ENCODE measurements around the gene ZNF317. TPM values are rescaled to one million over a fixed set of nuclear protein-coding genes. Genes with fewer than 3 reads are reported as not detected.

Gene ZNF317
- total RNA-seq = 10 to 100 TPM; 20.5 to 36.9 (median 27.8) TPM

- ATAC-seq (replicated peaks in 6 of 8) = peak; percentile 94 to 99 (median 98)
- H3K27ac ChIP-seq = peak within 1 kb of the TSS; percentile 85 to 90
- in situ Hi-C loops (cut with MboI; ENCODE audit: low pct_unique_long_range_greater_than_20kb in 2 of 9, low sequenced_read_pairs in 9 of 9, unreplicated experiment in 9 of 9) = loop anchor here in 2 of 9 experiments (25.0 kb wide), 2 partner anchors 297 to 672 kb away; partner anchors contain the start of genes FBXL12 (in 1 of the 2) and ZNF266 (in 1 of the 2)
These were observed at the start of gene ZNF317 for GRCh38 chr19:9140159-9140874. Gene ZNF317, plus strand, starts transcription at chr19:9140397. Its CDS starts 15,620 bp downstream, at chr19:9156017.

GRCh38 chr19:9107375-9107774 lies 32.8 kb upstream of the ZNF317 start, which contains the start of gene OR7G2:
Gene OR7G2, minus strand, starts transcription at chr19:9107475. Its CDS starts 4,232 bp downstream, at chr19:9103243.
- WGBS, 10 experiments = 0 to 50% (median 17%) methylated on average over 2 to 8 of the region's 8 CpGs
- Histone ChIP-seq H3K4me1 (replicated peaks in 1 of 2) (no peaks in the 10 kb centered on the region), H3K4me3 (no peak within 1 kb of the TSS), H3K27ac (no peak within 1 kb of the TSS)
- ATAC-seq (replicated peaks in 6 of 8) = no peak
- in situ Hi-C loops (cut with MboI; ENCODE audit: low pct_unique_long_range_greater_than_20kb in 2 of 9, low sequenced_read_pairs in 9 of 9, unreplicated experiment in 9 of 9) = no loop called here

More at GRCh38 chr19:9140159-9140874, at the start of gene ZNF317:
- WGBS, 10 experiments = 0 to 3% (median 0%) methylated on average over 1 to 20 of the region's 43 CpGs; no CpG with 5 or more reads in 1 of the 10 experiments
- peak within 1 kb of the TSS; percentile 78 to 96 (median 87) for H3K4me3 ChIP-seq
- H3K4me1 ChIP-seq (replicated peaks in 1 of 2) = peaks cover 0 to 4% of the 10 kb centered on the region in 2 donors

GRCh38 chr19:9109959-9110358 lies 30.2 kb upstream of the ZNF317 start:
- Histone ChIP-seq H3K27ac (no peak overlapping the region), H3K4me3 (no peak overlapping the region), H3K4me1 (replicated peaks in 1 of 2) (no peaks in the 10 kb centered on the region)
- in situ Hi-C loops (cut with MboI; ENCODE audit: low pct_unique_long_range_greater_than_20kb in 2 of 9, low sequenced_read_pairs in 9 of 9, unreplicated experiment in 9 of 9) = no loop called here
- WGBS, 10 experiments = 0 to 51% (median 14%) methylated on average over 1 to 2 of the region's 2 CpGs; no CpG with 5 or more reads in 1 of the 10 experiments
- ATAC-seq (replicated peaks in 6 of 8) = no peak

GRCh38 chr19:9115307-9115813 lies 24.8 kb upstream of the ZNF317 start, which contains the start of gene OR7G1:
Gene OR7G1, minus strand, starts transcription at chr19:9115763. Its CDS starts 0 bp downstream, at chr19:9115763.
- ATAC-seq (replicated peaks in 6 of 8) = no peak
- in situ Hi-C loops (cut with MboI; ENCODE audit: low pct_unique_long_range_greater_than_20kb in 2 of 9, low sequenced_read_pairs in 9 of 9, unreplicated experiment in 9 of 9) = no loop called here
- Histone ChIP-seq H3K27ac (no peak within 1 kb of the TSS), H3K4me1 (replicated peaks in 1 of 2) (no peaks in the 10 kb centered on the region), H3K4me3 (no peak within 1 kb of the TSS)
- WGBS, 10 experiments = 40 to 65% (median 59%) methylated on average over 1 to 2 of the region's 2 CpGs; no CpG with 5 or more reads in 6 of the 10 experiments

GRCh38 chr19:9116547-9116946 lies 23.6 kb upstream of the ZNF317 start:
- ATAC-seq (replicated peaks in 6 of 8) = no peak
- Histone ChIP-seq H3K27ac (no peak overlapping the region), H3K4me1 (replicated peaks in 1 of 2) (no peaks in the 10 kb centered on the region), H3K4me3 (no peak overlapping the region)
- WGBS, 10 experiments = 20 to 56% (median 38%) methylated on average over 2 to 5 of the region's 5 CpGs; no CpG with 5 or more reads in 2 of the 10 experiments
- in situ Hi-C loops (cut with MboI; ENCODE audit: low pct_unique_long_range_greater_than_20kb in 2 of 9, low sequenced_read_pairs in 9 of 9, unreplicated experiment in 9 of 9) = no loop called here

GRCh38 chr19:9126900-9127405 lies 13.2 kb upstream of the ZNF317 start, which contains the start of gene OR7G3:
Gene OR7G3, minus strand, starts transcription at chr19:9126950. Its CDS starts 0 bp downstream, at chr19:9126950.
- 4 to 42% methylated on average over 1 of the region's 1 CpG; no CpG with 5 or more reads in 8 of the 10 experiments for WGBS, 10 experiments
- Histone ChIP-seq H3K27ac (no peak within 1 kb of the TSS), H3K4me3 (no peak within 1 kb of the TSS), H3K4me1 (replicated peaks in 1 of 2) (no peaks in the 10 kb centered on the region)
- no peak for ATAC-seq (replicated peaks in 6 of 8)
- in situ Hi-C loops (cut with MboI; ENCODE audit: low pct_unique_long_range_greater_than_20kb in 2 of 9, low sequenced_read_pairs in 9 of 9, unreplicated experiment in 9 of 9) = loop anchor here in 2 of 9 experiments (25.0 kb wide), 2 partner anchors 310 to 685 kb away; partner anchors contain the start of genes FBXL12 (in 1 of the 2) and ZNF266 (in 1 of the 2)

GRCh38 chr19:9128171-9128570 lies 12.0 kb upstream of the ZNF317 start:
- WGBS, 10 experiments = 0 to 100% (median 71%) methylated on average over 1 to 3 of the region's 3 CpGs; no CpG with 5 or more reads in 1 of the 10 experiments
- in situ Hi-C loops (cut with MboI; ENCODE audit: low pct_unique_long_range_greater_than_20kb in 2 of 9, low sequenced_read_pairs in 9 of 9, unreplicated experiment in 9 of 9) = loop anchor here in 2 of 9 experiments (25.0 kb wide), 2 partner anchors 309 to 684 kb away; partner anchors contain the start of genes FBXL12 (in 1 of the 2) and ZNF266 (in 1 of the 2)
- H3K27ac ChIP-seq = no peak overlapping the region
- H3K4me1 ChIP-seq (replicated peaks in 1 of 2) = no peaks in the 10 kb centered on the region
- peak in 1 of 8 experiments; percentile 73 for ATAC-seq (replicated peaks in 6 of 8)
- H3K4me3 ChIP-seq = no peak overlapping the region

GRCh38 chr19:9130965-9131364 lies 9.2 kb upstream of the ZNF317 start:
- Histone ChIP-seq H3K27ac (no peak overlapping the region), H3K4me1 (replicated peaks in 1 of 2) (no peaks in the 10 kb centered on the region), H3K4me3 (no peak overlapping the region)
- no peak for ATAC-seq (replicated peaks in 6 of 8)
- 0 to 83% (median 37%) methylated on average over 1 of the region's 1 CpG; no CpG with 5 or more reads in 6 of the 10 experiments for WGBS, 10 experiments
- in situ Hi-C loops (cut with MboI; ENCODE audit: low pct_unique_long_range_greater_than_20kb in 2 of 9, low sequenced_read_pairs in 9 of 9, unreplicated experiment in 9 of 9) = loop anchor here in 2 of 9 experiments (25.0 kb wide), 2 partner anchors 306 to 681 kb away; partner anchors contain the start of genes FBXL12 (in 1 of the 2) and ZNF266 (in 1 of the 2)

GRCh38 chr19:9132422-9132821 lies 7.8 kb upstream of the ZNF317 start:
- 42 to 69% (median 57%) methylated on average over 2 to 3 of the region's 5 CpGs; no CpG with 5 or more reads in 6 of the 10 experiments for WGBS, 10 experiments
- ATAC-seq (replicated peaks in 6 of 8) = no peak
- Histone ChIP-seq H3K4me3 (no peak overlapping the region), H3K27ac (no peak overlapping the region), H3K4me1 (replicated peaks in 1 of 2) (no peaks in the 10 kb centered on the region)
- in situ Hi-C loops (cut with MboI; ENCODE audit: low pct_unique_long_range_greater_than_20kb in 2 of 9, low sequenced_read_pairs in 9 of 9, unreplicated experiment in 9 of 9) = loop anchor here in 2 of 9 experiments (25.0 kb wide), 2 partner anchors 305 to 680 kb away; partner anchors contain the start of genes FBXL12 (in 1 of the 2) and ZNF266 (in 1 of the 2)

- Histone ChIP-seq H3K4me3 (peak overlapping the region; percentile 78 to 96 (median 87)), H3K27ac (peak overlapping the region; percentile 85 to 90), H3K4me1 (replicated peaks in 1 of 2) (peaks cover 0 to 4% of the 10 kb centered on the region in 2 donors)
- 8 to 83% (median 41%) methylated on average over 2 to 8 of the region's 8 CpGs for WGBS, 10 experiments
- peak; percentile 4 to 34 (median 12) for ATAC-seq (replicated peaks in 6 of 8)
- in situ Hi-C loops (cut with MboI; ENCODE audit: low pct_unique_long_range_greater_than_20kb in 2 of 9, low sequenced_read_pairs in 9 of 9, unreplicated experiment in 9 of 9) = loop anchor here in 2 of 9 experiments (25.0 kb wide), 2 partner anchors 298 to 673 kb away; partner anchors contain the start of genes FBXL12 (in 1 of the 2) and ZNF266 (in 1 of the 2)
These were observed 513 bp upstream of the ZNF317 start for GRCh38 chr19:9139609-9140158.

- H3K27ac ChIP-seq = no peak overlapping the region
- ATAC-seq (replicated peaks in 6 of 8) = no peak
- no peak overlapping the region for H3K4me3 ChIP-seq
- WGBS, 10 experiments = 17 to 100% (median 97%) methylated on average over 1 to 5 of the region's 5 CpGs; no CpG with 5 or more reads in 2 of the 10 experiments
- in situ Hi-C loops (cut with MboI; ENCODE audit: low pct_unique_long_range_greater_than_20kb in 2 of 9, low sequenced_read_pairs in 9 of 9, unreplicated experiment in 9 of 9) = loop anchor here in 2 of 9 experiments (25.0 kb wide), 2 partner anchors 292 to 667 kb away; partner anchors contain the start of genes FBXL12 (in 1 of the 2) and ZNF266 (in 1 of the 2)
- peaks cover 0 to 4% of the 10 kb centered on the region in 2 donors for H3K4me1 ChIP-seq (replicated peaks in 1 of 2)
These were observed 4.7 kb downstream of the ZNF317 start for GRCh38 chr19:9144920-9145319.

- Histone ChIP-seq H3K4me3 (no peak overlapping the region), H3K27ac (no peak overlapping the region), H3K4me1 (replicated peaks in 1 of 2) (no peaks in the 10 kb centered on the region)
- no peak for ATAC-seq (replicated peaks in 6 of 8)
- 80 to 100% methylated on average over 1 of the region's 1 CpG; no CpG with 5 or more reads in 8 of the 10 experiments for WGBS, 10 experiments
- in situ Hi-C loops (cut with MboI; ENCODE audit: low pct_unique_long_range_greater_than_20kb in 2 of 9, low sequenced_read_pairs in 9 of 9, unreplicated experiment in 9 of 9) = loop anchor here in 2 of 9 experiments (25.0 kb wide), 2 partner anchors 290 to 665 kb away; partner anchors contain the start of genes FBXL12 (in 1 of the 2) and ZNF266 (in 1 of the 2)
These were observed 6.7 kb downstream of the ZNF317 start for GRCh38 chr19:9146882-9147281.
